ENCODE results near the gene CNOT6L.

GRCh38 chr4:77676842-77677241, 142.3 kb downstream of the CNOT6L start:
- TF ChIP-seq POLR2AphosphoS5 (IDR thresholded peaks at IDR 0.05; ENCODE audit: low read depth, low read length) (no peak), TAF1 (IDR thresholded peaks at IDR 0.05; ENCODE audit: borderline replicate concordance, insufficient read depth, low read length) (no peak), SIN3A (IDR thresholded peaks at IDR 0.05; ENCODE audit: borderline replicate concordance, insufficient read depth, low read length) (no peak)
